ENCODE measurements around the gene PRKN.

DNA sequence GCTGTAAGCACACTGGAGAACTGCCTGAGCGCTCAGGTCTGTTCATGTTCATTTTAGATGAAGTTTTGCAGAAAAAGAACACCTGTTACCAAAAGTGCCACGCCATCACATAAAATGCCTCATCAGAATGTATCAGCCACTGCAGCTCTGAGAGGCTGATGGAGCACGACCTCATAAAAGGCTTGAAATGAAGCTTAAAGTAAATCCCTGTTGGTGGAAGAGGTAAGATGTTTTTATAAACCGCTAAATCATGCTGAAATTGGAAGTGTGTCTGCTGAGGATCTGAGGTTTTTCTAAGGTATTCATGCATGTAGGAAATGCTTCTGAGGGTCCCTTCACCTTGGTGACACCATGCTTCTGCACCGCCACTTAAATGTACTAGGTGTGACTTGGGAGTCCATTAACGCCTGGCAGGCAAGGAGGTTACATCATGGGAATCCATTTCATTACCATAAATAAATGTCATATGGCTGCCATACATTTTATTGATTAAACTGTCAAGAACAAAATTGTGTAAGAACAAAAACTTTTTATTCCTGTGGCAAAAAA lies 1090.6 kb downstream of the PRKN start:
- TF ChIP-seq CTCF (IDR thresholded peaks at IDR 0.05) (no peak), POLR2A (IDR thresholded peaks at IDR 0.05) (no peak), POLR2AphosphoS5 (IDR thresholded peaks at IDR 0.05; ENCODE audit: insufficient read depth in 1 of 2, low read depth in 1 of 2) (no peak)
